ENCODE results near the gene FAM200C.

GRCh38 chr5:160361624-160362228 is 38.1 kb downstream of the FAM200C start:
- TF ChIP-seq EZH2phosphoT487 (IDR thresholded peaks at IDR 0.05; ENCODE audit: borderline replicate concordance, low read length) (no peak), CTCF (conservative IDR thresholded peaks at IDR 0.05; ENCODE audit: low read depth, low read length) (no peak), EZH2 (IDR thresholded peaks at IDR 0.05; ENCODE audit: low read length, unreplicated experiment) (no peak)
